Measurements from ENCODE around the gene SCN5A. TPM values are rescaled to one million over a fixed set of nuclear protein-coding genes. Genes with fewer than 3 reads are reported as not detected.

SCN5A gene
- polyA plus RNA-seq, 1 donor (not counting 4 experiments of a cell fraction or from before 2014, with no cell fraction given), result 0.26 TPM

GRCh38 chr3:38555926-38556325 lies 93.6 kb downstream of the SCN5A start:
- no peak for DNase-seq (ENCODE audit: low read depth, low spot score)
- no peak overlapping the region for H3K4me2 ChIP-seq (ENCODE audit: control insufficient read depth, extremely low read depth, insufficient read depth, low read depth, low read length)
- dilution Hi-C loops (cut with MboI; ENCODE audit: extremely low pct_ligation_motif_present, low sequenced_read_pairs), result no loop called here

DNA sequence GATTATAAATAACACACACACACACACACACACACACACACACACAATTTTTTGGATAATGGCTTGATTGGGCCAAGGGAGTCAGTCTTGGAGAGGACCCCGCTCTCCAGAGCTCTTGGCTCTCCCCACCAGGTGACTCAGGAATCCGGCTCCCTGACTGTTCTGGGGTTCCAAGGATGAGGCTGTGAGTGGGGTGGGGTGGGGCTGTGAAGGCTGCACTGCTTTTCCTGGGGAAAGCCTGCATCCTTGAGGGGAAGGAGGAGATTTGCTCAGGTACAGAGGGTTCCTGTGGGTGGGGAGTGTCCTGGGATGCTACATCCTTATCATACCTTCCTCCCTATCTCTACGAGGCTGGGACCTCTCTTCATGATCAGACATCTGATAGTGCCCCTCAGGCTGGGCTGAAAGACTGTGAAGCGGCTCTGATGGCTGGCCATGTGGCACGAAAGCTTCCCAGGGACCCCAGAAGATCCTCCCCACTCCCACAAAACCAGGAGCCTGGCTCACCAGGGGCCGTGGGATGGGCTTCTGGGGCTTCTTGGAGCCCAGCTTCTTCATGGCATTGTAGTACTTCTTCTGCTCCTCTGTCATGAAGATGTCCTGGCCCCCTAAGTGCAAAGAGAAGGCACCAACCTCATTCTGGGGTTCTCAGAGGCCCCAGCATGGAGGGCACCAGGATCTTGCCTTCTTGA lies 94.2 kb downstream of the SCN5A start:
- FAIRE-seq (no peak), DNase-seq (ENCODE audit: low read depth, low spot score) (no peak)
- H3K79me2 ChIP-seq (ENCODE audit: control insufficient read depth, insufficient read depth, low read length), result no peaks in the 10 kb centered on the region
- no peak overlapping the region for H3K9ac ChIP-seq (ENCODE audit: control insufficient read depth, extremely low read depth, insufficient read depth, low read length)
- no peaks in the 10 kb centered on the region for H3K4me1 ChIP-seq (ENCODE audit: control insufficient read depth, extremely low read depth, insufficient read depth, low read length)
- no peak overlapping the region for H2AFZ ChIP-seq (ENCODE audit: control insufficient read depth, low read length)
- no peaks in the 10 kb centered on the region for H3K9me1 ChIP-seq (ENCODE audit: control insufficient read depth, extremely low read depth, insufficient read depth, low read length)
- H3K27ac ChIP-seq (ENCODE audit: control insufficient read depth, insufficient read depth, low read length), result no peak overlapping the region
- no peaks in the 10 kb centered on the region for H3K9me3 ChIP-seq (ENCODE audit: control insufficient read depth, low read depth, low read length)
- TF ChIP-seq, protein P1, sequence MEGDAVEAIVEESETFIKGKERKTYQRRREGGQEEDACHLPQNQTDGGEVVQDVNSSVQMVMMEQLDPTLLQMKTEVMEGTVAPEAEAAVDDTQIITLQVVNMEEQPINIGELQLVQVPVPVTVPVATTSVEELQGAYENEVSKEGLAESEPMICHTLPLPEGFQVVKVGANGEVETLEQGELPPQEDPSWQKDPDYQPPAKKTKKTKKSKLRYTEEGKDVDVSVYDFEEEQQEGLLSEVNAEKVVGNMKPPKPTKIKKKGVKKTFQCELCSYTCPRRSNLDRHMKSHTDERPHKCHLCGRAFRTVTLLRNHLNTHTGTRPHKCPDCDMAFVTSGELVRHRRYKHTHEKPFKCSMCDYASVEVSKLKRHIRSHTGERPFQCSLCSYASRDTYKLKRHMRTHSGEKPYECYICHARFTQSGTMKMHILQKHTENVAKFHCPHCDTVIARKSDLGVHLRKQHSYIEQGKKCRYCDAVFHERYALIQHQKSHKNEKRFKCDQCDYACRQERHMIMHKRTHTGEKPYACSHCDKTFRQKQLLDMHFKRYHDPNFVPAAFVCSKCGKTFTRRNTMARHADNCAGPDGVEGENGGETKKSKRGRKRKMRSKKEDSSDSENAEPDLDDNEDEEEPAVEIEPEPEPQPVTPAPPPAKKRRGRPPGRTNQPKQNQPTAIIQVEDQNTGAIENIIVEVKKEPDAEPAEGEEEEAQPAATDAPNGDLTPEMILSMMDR (optimal IDR thresholded peaks at IDR 0.05 in 1 of 3, IDR thresholded peaks at IDR 0.05 in 1 of 3, conservative IDR thresholded peaks at IDR 0.05 in 1 of 3; ENCODE audit: extremely low read depth in 1 of 3, insufficient read depth in 2 of 3, low read length in 3 of 3), result no peak
- TF ChIP-seq EZH2 (IDR thresholded peaks at IDR 0.05; ENCODE audit: low read length), result no peak
- H3K36me3 ChIP-seq (ENCODE audit: control insufficient read depth in 2 of 2, extremely low read depth in 1 of 2, insufficient read depth in 2 of 2, low read length in 2 of 2), result no peaks in the 10 kb centered on the region
- no peaks in the 10 kb centered on the region for H4K20me1 ChIP-seq (ENCODE audit: control insufficient read depth, extremely low read depth, insufficient read depth, low read length)
- no peak overlapping the region for H3K4me3 ChIP-seq (ENCODE audit: control insufficient read depth in 2 of 3, extremely low read depth in 1 of 3, insufficient read depth in 2 of 3, low read depth in 1 of 3, low read length in 3 of 3)
- H3K27me3 ChIP-seq (ENCODE audit: control insufficient read depth, extremely low read depth, insufficient read depth, low read length), result no peaks in the 10 kb centered on the region
- no peak overlapping the region for H3K4me2 ChIP-seq (ENCODE audit: control insufficient read depth, extremely low read depth, insufficient read depth, low read depth, low read length)
- dilution Hi-C loops (cut with MboI; ENCODE audit: extremely low pct_ligation_motif_present, low sequenced_read_pairs), result no loop called here

More at GRCh38 chr3:38555926-38556325, 93.6 kb downstream of the SCN5A start:
- FAIRE-seq, result no peak
- Histone ChIP-seq H3K27ac (ENCODE audit: control insufficient read depth, insufficient read depth, low read length) (no peak overlapping the region), H3K36me3 (ENCODE audit: control insufficient read depth in 2 of 2, extremely low read depth in 1 of 2, insufficient read depth in 2 of 2, low read length in 2 of 2) (no peaks in the 10 kb centered on the region), H3K27me3 (ENCODE audit: control insufficient read depth, extremely low read depth, insufficient read depth, low read length) (no peaks in the 10 kb centered on the region), H3K9me3 (ENCODE audit: control insufficient read depth, low read depth, low read length) (no peaks in the 10 kb centered on the region), H3K9ac (ENCODE audit: control insufficient read depth, extremely low read depth, insufficient read depth, low read length) (no peak overlapping the region), H3K4me3 (ENCODE audit: control insufficient read depth in 2 of 3, extremely low read depth in 1 of 3, insufficient read depth in 2 of 3, low read depth in 1 of 3, low read length in 3 of 3) (no peak overlapping the region), H4K20me1 (ENCODE audit: control insufficient read depth, extremely low read depth, insufficient read depth, low read length) (no peaks in the 10 kb centered on the region), H2AFZ (ENCODE audit: control insufficient read depth, low read length) (no peak overlapping the region), H3K4me1 (ENCODE audit: control insufficient read depth, extremely low read depth, insufficient read depth, low read length) (no peaks in the 10 kb centered on the region), H3K9me1 (ENCODE audit: control insufficient read depth, extremely low read depth, insufficient read depth, low read length) (no peaks in the 10 kb centered on the region), H3K79me2 (ENCODE audit: control insufficient read depth, insufficient read depth, low read length) (no peaks in the 10 kb centered on the region)
- TF ChIP-seq, protein P1 (optimal IDR thresholded peaks at IDR 0.05 in 1 of 3, IDR thresholded peaks at IDR 0.05 in 1 of 3, conservative IDR thresholded peaks at IDR 0.05 in 1 of 3; ENCODE audit: extremely low read depth in 1 of 3, insufficient read depth in 2 of 3, low read length in 3 of 3), result no peak
- no peak for TF ChIP-seq EZH2 (IDR thresholded peaks at IDR 0.05; ENCODE audit: low read length)
